Measurements from ENCODE around the gene OLIG3.

DNA sequence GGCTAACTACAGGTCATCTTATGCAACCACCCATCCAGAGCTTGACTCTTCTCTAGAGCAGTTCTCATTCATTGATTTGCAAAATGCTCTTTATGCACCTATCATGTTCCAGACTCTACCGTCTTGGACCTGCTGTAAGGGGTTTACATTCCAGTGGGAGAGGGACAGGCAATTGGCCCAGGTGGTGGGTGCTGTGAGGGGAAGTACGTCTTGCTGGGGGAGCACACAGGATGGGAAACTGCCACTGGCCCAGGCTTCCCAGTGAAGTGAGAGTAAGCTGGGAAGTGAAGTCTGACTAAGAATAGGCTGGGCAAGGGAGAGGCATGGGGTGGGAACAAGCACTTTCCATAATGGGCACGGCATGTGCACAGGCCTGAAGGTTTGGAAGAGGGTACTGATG is 13.8 kb downstream of the OLIG3 start:
- TF ChIP-seq POLR2A (IDR thresholded peaks at IDR 0.05) (no peak), EP300 (IDR thresholded peaks at IDR 0.05) (no peak)
- TF ChIP-seq, protein P1, sequence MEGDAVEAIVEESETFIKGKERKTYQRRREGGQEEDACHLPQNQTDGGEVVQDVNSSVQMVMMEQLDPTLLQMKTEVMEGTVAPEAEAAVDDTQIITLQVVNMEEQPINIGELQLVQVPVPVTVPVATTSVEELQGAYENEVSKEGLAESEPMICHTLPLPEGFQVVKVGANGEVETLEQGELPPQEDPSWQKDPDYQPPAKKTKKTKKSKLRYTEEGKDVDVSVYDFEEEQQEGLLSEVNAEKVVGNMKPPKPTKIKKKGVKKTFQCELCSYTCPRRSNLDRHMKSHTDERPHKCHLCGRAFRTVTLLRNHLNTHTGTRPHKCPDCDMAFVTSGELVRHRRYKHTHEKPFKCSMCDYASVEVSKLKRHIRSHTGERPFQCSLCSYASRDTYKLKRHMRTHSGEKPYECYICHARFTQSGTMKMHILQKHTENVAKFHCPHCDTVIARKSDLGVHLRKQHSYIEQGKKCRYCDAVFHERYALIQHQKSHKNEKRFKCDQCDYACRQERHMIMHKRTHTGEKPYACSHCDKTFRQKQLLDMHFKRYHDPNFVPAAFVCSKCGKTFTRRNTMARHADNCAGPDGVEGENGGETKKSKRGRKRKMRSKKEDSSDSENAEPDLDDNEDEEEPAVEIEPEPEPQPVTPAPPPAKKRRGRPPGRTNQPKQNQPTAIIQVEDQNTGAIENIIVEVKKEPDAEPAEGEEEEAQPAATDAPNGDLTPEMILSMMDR (IDR thresholded peaks at IDR 0.05), result no peak

Measured in ovary (tissue), 3 donors.